ENCODE measurements around the gene PTPN4. TPM values are rescaled to one million over a fixed set of nuclear protein-coding genes. Genes with fewer than 3 reads are reported as not detected.
A peak's percentile ranks its signal among the peaks of the same experiment; 100 is the strongest.

PTPN4 gene
- total and polyA plus RNA-seq, 10 of the 15 experiments (the other 5 are each of a cell fraction or from before 2014, with no cell fraction given), result 5.0 to 29.7 (median 23.7) TPM

DNA sequence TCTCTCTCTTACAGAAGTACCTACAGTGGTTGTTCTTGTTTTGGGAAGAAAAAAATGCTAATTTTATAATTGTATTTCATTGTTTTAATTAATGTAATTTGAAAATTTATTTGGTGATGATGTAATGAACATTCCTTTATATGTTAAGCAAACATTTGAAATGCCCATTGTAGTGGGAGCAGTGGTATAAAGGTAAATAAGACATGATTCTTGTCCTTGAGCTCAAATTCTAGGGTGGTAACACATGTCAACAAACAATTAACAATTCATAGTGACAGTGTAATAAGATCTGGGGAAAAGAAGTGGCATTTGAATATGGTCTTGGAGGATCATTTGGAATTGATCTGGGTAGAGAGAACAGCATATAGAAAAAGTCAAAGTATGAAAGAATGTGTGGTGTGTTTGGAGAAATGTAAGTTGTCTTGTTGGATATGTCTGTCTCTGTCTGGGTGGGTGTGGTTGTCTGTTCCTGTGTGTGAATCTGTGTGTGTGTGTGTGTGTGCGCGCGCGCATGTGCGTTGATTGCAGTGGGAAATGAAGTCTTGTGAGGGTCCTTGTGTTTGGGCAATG is 5.8 kb downstream of the PTPN4 start:
- no peak overlapping the region for H3K27ac ChIP-seq (ENCODE audit: control insufficient read depth, insufficient read depth)
- ChIA-PET CTCF (interaction anchor here (1.2 to 1.8 kb wide), 3 partner anchors 11 to 62 kb away, joined by 3 to 5 read pairs (median 4); no protein-coding TSS in a partner anchor), POLR2A (no interaction called here), RAD21 (ENCODE audit: unreplicated experiment) (no interaction called here), SMC1A (ENCODE audit: uncharacterized antibody, unreplicated experiment) (interaction anchor here (1.6 to 2.0 kb wide), 2 partner anchors 10 to 12 kb away, joined by 5 to 6 read pairs; no protein-coding TSS in a partner anchor)
- H3K36me3 ChIP-seq (ENCODE audit: control insufficient read depth in 2 of 2, insufficient read depth in 2 of 2, low read length in 1 of 2), result no peaks in the 10 kb centered on the region
- in situ Hi-C loops (cut with MboI), result no loop called here
- H3K4me3 ChIP-seq, result no peak overlapping the region
- no peaks in the 10 kb centered on the region for H3K27me3 ChIP-seq (replicated peaks in 1 of 2; ENCODE audit: control insufficient read depth in 2 of 2, insufficient read depth in 2 of 2, low read length in 1 of 2)
- no peak overlapping the region for H2AFZ ChIP-seq (ENCODE audit: control insufficient read depth, low read depth, low read length)
- DNase-seq (ENCODE audit: low read depth, low spot score) (no peak), ATAC-seq (no peak), FAIRE-seq (no peak)
- BruUV-seq (replicated peaks), result no TSS peak
- H3K4me2 ChIP-seq (ENCODE audit: control insufficient read depth, insufficient read depth), result no peak overlapping the region; the same call in 1 of the 2 replicates
- peaks cover 55% of the 10 kb centered on the region for H3K79me2 ChIP-seq (ENCODE audit: control insufficient read depth, insufficient read depth, low read length)
- H4K20me1 ChIP-seq (ENCODE audit: control insufficient read depth, insufficient read depth), result no peaks in the 10 kb centered on the region
- TF ChIP-seq KDM1A (IDR thresholded peaks at IDR 0.05; ENCODE audit: borderline replicate concordance) (no peak), ZNF622 (IDR thresholded peaks at IDR 0.05) (no peak), IKZF2 (IDR thresholded peaks at IDR 0.05) (no peak)
- TF ChIP-seq, protein P1, sequence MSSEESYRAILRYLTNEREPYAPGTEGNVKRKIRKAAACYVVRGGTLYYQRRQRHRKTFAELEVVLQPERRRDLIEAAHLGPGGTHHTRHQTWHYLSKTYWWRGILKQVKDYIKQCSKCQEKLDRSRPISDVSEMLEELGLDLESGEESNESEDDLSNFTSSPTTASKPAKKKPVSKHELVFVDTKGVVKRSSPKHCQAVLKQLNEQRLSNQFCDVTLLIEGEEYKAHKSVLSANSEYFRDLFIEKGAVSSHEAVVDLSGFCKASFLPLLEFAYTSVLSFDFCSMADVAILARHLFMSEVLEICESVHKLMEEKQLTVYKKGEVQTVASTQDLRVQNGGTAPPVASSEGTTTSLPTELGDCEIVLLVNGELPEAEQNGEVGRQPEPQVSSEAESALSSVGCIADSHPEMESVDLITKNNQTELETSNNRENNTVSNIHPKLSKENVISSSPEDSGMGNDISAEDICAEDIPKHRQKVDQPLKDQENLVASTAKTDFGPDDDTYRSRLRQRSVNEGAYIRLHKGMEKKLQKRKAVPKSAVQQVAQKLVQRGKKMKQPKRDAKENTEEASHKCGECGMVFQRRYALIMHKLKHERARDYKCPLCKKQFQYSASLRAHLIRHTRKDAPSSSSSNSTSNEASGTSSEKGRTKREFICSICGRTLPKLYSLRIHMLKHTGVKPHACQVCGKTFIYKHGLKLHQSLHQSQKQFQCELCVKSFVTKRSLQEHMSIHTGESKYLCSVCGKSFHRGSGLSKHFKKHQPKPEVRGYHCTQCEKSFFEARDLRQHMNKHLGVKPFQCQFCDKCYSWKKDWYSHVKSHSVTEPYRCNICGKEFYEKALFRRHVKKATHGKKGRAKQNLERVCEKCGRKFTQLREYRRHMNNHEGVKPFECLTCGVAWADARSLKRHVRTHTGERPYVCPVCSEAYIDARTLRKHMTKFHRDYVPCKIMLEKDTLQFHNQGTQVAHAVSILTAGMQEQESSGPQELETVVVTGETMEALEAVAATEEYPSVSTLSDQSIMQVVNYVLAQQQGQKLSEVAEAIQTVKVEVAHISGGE (CRISPR knock-in tag; IDR thresholded peaks at IDR 0.05), result no peak
- TF ChIP-seq, protein P2, sequence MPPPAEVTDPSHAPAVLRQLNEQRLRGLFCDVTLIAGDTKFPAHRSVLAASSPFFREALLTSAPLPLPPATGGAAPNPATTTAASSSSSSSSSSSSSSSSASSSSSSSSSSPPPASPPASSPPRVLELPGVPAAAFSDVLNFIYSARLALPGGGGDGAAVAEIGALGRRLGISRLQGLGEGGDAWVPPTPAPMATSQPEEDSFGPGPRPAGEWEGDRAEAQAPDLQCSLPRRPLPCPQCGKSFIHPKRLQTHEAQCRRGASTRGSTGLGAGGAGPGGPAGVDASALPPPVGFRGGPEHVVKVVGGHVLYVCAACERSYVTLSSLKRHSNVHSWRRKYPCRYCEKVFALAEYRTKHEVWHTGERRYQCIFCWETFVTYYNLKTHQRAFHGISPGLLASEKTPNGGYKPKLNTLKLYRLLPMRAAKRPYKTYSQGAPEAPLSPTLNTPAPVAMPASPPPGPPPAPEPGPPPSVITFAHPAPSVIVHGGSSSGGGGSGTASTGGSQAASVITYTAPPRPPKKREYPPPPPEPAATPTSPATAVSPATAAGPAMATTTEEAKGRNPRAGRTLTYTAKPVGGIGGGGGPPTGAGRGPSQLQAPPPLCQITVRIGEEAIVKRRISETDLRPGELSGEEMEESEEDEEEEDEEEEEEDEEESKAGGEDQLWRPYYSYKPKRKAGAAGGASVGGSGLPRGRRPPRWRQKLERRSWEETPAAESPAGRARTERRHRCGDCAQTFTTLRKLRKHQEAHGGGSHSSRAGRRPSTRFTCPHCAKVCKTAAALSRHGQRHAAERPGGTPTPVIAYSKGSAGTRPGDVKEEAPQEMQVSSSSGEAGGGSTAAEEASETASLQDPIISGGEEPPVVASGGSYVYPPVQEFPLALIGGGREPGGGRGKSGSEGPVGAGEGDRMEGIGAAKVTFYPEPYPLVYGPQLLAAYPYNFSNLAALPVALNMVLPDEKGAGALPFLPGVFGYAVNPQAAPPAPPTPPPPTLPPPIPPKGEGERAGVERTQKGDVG (CRISPR knock-in tag; IDR thresholded peaks at IDR 0.05), result no peak
- TF ChIP-seq, protein P3, sequence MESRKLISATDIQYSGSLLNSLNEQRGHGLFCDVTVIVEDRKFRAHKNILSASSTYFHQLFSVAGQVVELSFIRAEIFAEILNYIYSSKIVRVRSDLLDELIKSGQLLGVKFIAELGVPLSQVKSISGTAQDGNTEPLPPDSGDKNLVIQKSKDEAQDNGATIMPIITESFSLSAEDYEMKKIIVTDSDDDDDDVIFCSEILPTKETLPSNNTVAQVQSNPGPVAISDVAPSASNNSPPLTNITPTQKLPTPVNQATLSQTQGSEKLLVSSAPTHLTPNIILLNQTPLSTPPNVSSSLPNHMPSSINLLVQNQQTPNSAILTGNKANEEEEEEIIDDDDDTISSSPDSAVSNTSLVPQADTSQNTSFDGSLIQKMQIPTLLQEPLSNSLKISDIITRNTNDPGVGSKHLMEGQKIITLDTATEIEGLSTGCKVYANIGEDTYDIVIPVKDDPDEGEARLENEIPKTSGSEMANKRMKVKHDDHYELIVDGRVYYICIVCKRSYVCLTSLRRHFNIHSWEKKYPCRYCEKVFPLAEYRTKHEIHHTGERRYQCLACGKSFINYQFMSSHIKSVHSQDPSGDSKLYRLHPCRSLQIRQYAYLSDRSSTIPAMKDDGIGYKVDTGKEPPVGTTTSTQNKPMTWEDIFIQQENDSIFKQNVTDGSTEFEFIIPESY (IDR thresholded peaks at IDR 0.05), result 0 out of 2 replicates have a peak, but pooled peaks have one; percentile 41
- H3K4me1 ChIP-seq (ENCODE audit: control insufficient read depth, insufficient read depth, low read length), result no peaks in the 10 kb centered on the region
- H3K9ac ChIP-seq (ENCODE audit: control insufficient read depth, insufficient read depth, low read length), result no peak overlapping the region
- WGBS (ENCODE audit: insufficient coverage, insufficient replicate concordance, low lambda C conversion rate, missing lambda C conversion rate), result 95% methylated on average over 5 of the region's 5 CpGs
- intact Hi-C loops (cut with micrococcal nuclease; ENCODE audit: unreplicated experiment), result no loop called here
- H3K9me3 ChIP-seq (replicated peaks; ENCODE audit: control insufficient read depth, insufficient read depth, low read length), result no peaks in the 10 kb centered on the region

Measured in GM12878 (cell line).